GM06990 (cell line): ENCODE data around the gene CACNB4.
"Not testable (repeated sequence)": the region's sequence is repeated elsewhere in the genome, so short reads cannot be mapped to it uniquely, and the experiment has no call there.

ENCODE experiments used
- DNase-seq: peaks from one replicate; pipeline ENCODE4 v3.0.0-alpha.2; 2011; ENCODE audit not compliant: insufficient read length; ENCODE audit errors: extremely low read depth
- H3K27me3 ChIP-seq: replicated peaks from 2 replicates; pipeline ENCODE4 v1.6.0; 2011; ENCODE audit warnings: low read length; ENCODE audit not compliant: control insufficient read depth, insufficient read depth
- H3K36me3 ChIP-seq: 2 replicates; pipeline ENCODE4 v1.5.1; 2011; ENCODE audit warnings: low read length; ENCODE audit not compliant: control insufficient read depth, insufficient read depth
- H3K4me3 ChIP-seq: replicated peaks from 2 replicates; pipeline ENCODE4 v1.5.1; 2011; ENCODE audit warnings: low read depth, mild to moderate bottlenecking, control low read depth, low read length
- CTCF ChIP-seq: IDR thresholded peaks from 2 replicates; pipeline ENCODE4 v1.5.1; 2011; ENCODE audit warnings: low read length, control low read depth, mild to moderate bottlenecking, inconsistent platforms; ENCODE audit not compliant: insufficient read depth, poor library complexity, severe bottlenecking

CACNB4 gene

GRCh38 chr2:151995161-151995557, 103.7 kb downstream of the CACNB4 start:
- no peak for DNase-seq
- no peaks in the 10 kb centered on the region for H3K36me3 ChIP-seq
- H3K4me3 ChIP-seq, result no peak overlapping the region
- no peaks in the 10 kb centered on the region for H3K27me3 ChIP-seq
- TF ChIP-seq CTCF, result no peak

GRCh38 chr2:151994178-151994577, 104.7 kb downstream of the CACNB4 start:
- not testable (repeated sequence) for DNase-seq, H3K36me3 ChIP-seq, H3K4me3 ChIP-seq, H3K27me3 ChIP-seq

GRCh38 chr2:151991010-151991409, 107.8 kb downstream of the CACNB4 start:
- Histone ChIP-seq H3K36me3 (no peaks in the 10 kb centered on the region), H3K27me3 (no peaks in the 10 kb centered on the region), H3K4me3 (no peak overlapping the region)
- TF ChIP-seq CTCF, result no peak
- no peak for DNase-seq

GRCh38 chr2:151989378-151989777, 109.5 kb downstream of the CACNB4 start:
- Histone ChIP-seq H3K36me3 (no peaks in the 10 kb centered on the region), H3K27me3 (no peaks in the 10 kb centered on the region), H3K4me3 (no peak overlapping the region)
- no peak for DNase-seq
- TF ChIP-seq CTCF, result no peak

GRCh38 chr2:151987484-151987883, 111.4 kb downstream of the CACNB4 start:
- Histone ChIP-seq H3K36me3 (no peaks in the 10 kb centered on the region), H3K4me3 (no peak overlapping the region), H3K27me3 (no peaks in the 10 kb centered on the region)
- TF ChIP-seq CTCF, result no peak
- no peak for DNase-seq

- Histone ChIP-seq H3K36me3 (no peaks in the 10 kb centered on the region), H3K27me3 (no peaks in the 10 kb centered on the region), H3K4me3 (no peak overlapping the region)
- no peak for DNase-seq
- TF ChIP-seq CTCF, result no peak
Observed at GRCh38 chr2:151984424-151985083, 114.3 kb downstream of the CACNB4 start.
